Pulmonary artery endothelial cell (primary cell): Measurements from ENCODE around the gene SNW1. TPM values are rescaled to one million over a fixed set of nuclear protein-coding genes. Genes with fewer than 3 reads are reported as not detected.

Source experiments
- total RNA-seq: library from RNA; depleted of rRNA; stranded (reverse); fragments of >200 nt; gene quantifications from 2 replicates; pipeline ENCODE4 v1.2.3, GENCODE V29; 2014

SNW1 gene
- total RNA-seq, 1 donor from 2014 or later: 60.4 TPM

Other genes starting within 250 kb of the SNW1 start
- 48.1 and 54.5 TPM in 2 replicates for gene SPTLC2, start 144.5 kb downstream of the SNW1 start, total RNA-seq
- gene ALKBH1, start 53.1 kb downstream of the SNW1 start, total RNA-seq: 10.2 and 12.7 TPM in 2 replicates
- gene SLIRP, start 53.1 kb downstream of the SNW1 start, total RNA-seq: 260 and 313 TPM in 2 replicates
- gene ADCK1, start 39.0 kb upstream of the SNW1 start, total RNA-seq: 2.0 and 2.9 TPM in 2 replicates